Thymus (tissue), 11 donors: ENCODE results near the gene CLEC1A. TPM values are rescaled to one million over a fixed set of nuclear protein-coding genes. Genes with fewer than 3 reads are reported as not detected.

Experiments
- DNase-seq, 9 donors: peaks; one replicate each; pipeline ENCODE4 v3.0.0-alpha.2; 2013; ENCODE audit warnings: low spot score in 9 of 9, low read depth in 6 of 9, missing footprints in 1 of 9
- H3K27ac ChIP-seq, 2 donors: one replicate each; pipeline ENCODE4 v1.5.1; 2013; ENCODE audit warnings: control low read depth in 1 of 2, low read depth in 1 of 2, low read length in 1 of 2, mild to moderate bottlenecking in 1 of 2, moderate library complexity in 1 of 2
- H3K27me3 ChIP-seq, 2 donors: one replicate each; pipeline ENCODE4 v1.5.1; 2013; ENCODE audit warnings: low read length in 1 of 2; ENCODE audit not compliant: control insufficient read depth in 2 of 2, insufficient read depth in 1 of 2
- H3K36me3 ChIP-seq, 2 donors: one replicate each; pipeline ENCODE4 v1.5.1; 2013; ENCODE audit warnings: low read length in 1 of 2, mild to moderate bottlenecking in 1 of 2, moderate library complexity in 1 of 2; ENCODE audit not compliant: control insufficient read depth in 2 of 2, insufficient read depth in 2 of 2
- H3K4me1 ChIP-seq, 2 donors: one replicate each; pipeline ENCODE4 v1.5.1; 2013; ENCODE audit warnings: low read length in 2 of 2; ENCODE audit not compliant: control insufficient read depth in 2 of 2, insufficient read depth in 2 of 2
- H3K4me3 ChIP-seq, 2 donors: one replicate each; pipeline ENCODE4 v1.5.1; 2013; ENCODE audit warnings: low read length in 2 of 2, control low read depth in 1 of 2, mild to moderate bottlenecking in 1 of 2
- H3K9me3 ChIP-seq, 2 donors: one replicate each; pipeline ENCODE4 v1.5.1; 2013; ENCODE audit warnings: low read length in 1 of 2, mild to moderate bottlenecking in 1 of 2; ENCODE audit not compliant: control insufficient read depth in 2 of 2, insufficient read depth in 1 of 2
- WGBS: extraction: QIAGEN DNeasy Blood & Tissue Kit; methylation state at CpG from one replicate; pipeline ENCODE4 v1.1.7; 2013; 5-methylcytosine and 5-hydroxymethylcytosine counted together
- polyA plus RNA-seq: library from polyadenylated mRNA; stranded (reverse); fragments of 200-250 nt; gene quantifications from one replicate; pipeline ENCODE4 v1.2.3, GENCODE V29; 2013
- total RNA-seq: library from RNA; stranded (reverse); fragments of 120-200 nt; gene quantifications from one replicate; pipeline ENCODE4 v1.2.4, GENCODE V29; 2013
- donor health status: healthy.

Gene CLEC1A
- total and polyA plus RNA-seq, 2 donors = 36.0 to 42.5 TPM

DNA sequence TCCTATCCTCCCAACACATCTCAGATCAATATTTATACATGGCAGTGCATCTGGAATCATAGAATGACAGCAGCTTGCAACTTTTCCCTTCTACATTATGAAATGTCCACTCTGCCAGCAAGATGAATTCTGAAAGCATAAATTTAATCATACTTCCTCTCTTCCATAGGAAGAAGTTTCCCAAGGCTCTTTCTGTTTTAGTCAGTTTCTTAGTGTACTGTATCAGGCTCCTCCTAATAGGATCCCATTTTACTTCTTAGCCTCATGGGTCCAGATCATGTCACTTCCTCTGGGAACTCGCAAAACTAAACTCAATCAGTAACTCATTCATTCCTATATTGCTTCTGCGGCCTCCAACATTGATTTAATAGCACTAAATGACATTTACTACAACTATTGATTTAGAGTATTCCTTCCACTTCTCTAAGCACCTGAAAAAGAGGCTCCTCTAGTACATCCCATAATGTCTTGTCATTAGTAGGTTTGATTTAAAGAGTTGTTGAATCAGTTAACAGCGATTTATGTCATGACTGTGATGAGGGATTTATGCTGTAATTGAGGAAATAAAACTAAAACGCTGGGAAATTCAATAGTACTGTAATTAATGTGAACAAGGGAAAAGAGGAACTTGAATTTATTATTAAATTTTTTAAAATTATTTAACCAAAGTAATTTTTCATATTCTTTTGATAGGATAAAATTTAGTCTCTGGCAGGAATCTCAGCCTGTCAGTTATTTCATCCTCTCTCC is 4.0 kb downstream of the CLEC1A start:
- H3K36me3 ChIP-seq = no peaks in the 10 kb centered on the region
- 58% methylated on average over 4 of the region's 4 CpGs for WGBS
- H3K4me1 ChIP-seq = no peaks in the 10 kb centered on the region
- DNase-seq = no peak
- no peaks in the 10 kb centered on the region for H3K27me3 ChIP-seq
- peak overlapping the region in 1 of 2 donors; percentile 32 for H3K27ac ChIP-seq
- no peak overlapping the region for H3K4me3 ChIP-seq
- no peaks in the 10 kb centered on the region for H3K9me3 ChIP-seq

DNA sequence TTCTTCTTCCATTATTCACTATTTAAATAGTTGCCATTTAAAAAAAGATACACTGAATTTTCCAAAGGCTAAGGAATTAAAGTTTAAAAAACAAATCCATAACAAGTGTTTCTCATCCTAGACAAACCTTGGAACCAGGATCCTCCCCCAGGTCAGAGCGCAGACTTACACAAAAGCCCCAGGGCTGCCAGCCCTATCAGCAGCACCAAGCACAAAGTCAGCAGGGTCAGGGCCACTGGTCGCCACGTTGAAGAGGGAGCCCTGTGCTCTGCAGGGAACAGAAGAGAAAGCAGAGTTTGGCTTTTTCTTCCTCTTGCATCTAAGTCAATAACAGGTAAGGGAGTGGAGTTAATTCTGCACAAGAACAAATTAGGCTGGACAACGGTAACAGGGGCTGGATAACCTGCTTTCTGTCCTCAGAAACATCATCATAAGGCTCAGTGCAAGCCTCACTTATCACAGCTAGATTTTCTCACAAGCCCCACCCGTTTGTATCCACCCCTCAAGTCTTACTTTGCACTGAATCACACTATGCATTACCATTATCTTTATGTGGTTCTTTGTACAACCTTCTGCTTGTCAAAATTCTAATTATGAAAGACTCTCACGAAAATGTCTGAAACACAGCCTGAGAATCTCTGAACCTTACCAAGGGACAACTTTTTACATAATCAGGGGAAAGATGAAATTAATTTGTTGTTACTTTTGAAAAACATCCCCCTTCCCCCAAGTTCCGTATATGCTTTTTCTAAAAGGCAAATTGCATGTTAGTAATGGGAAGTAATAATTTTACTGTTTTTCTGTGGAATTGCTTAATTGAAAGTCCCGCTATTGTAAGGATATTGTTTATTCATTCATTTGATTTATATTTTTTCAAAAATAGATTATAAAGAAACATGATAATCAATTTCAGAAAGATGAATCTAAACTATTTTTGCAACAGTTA is 9.6 kb downstream of the CLEC1A start:
- WGBS = 81% methylated on average over 8 of the region's 8 CpGs
- Histone ChIP-seq H3K27me3 (no peaks in the 10 kb centered on the region), H3K9me3 (peaks cover 0 to 3% of the 10 kb centered on the region in 2 donors), H3K4me3 (no peak overlapping the region), H3K27ac (peak overlapping the region in 1 of 2 donors; percentile 44), H3K4me1 (no peaks in the 10 kb centered on the region), H3K36me3 (no peaks in the 10 kb centered on the region)
- no peak for DNase-seq

DNA sequence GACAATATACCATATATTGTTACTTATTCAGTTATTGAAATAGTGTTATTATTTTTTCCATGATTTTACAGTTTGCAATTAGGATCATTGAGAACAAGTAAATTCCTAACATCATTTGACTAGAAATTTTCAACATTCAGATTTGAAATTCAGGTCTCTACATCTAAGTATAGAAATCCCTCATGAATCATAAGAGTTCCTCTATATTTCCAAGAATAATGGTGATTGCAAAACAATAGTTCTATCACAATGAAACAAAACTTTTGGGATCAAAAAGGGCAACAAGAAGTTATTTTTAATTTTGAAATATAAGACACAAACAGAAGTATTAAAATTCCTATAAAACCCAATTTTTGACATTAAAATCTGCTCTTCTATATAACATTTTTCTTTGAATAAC is 10.8 kb downstream of the CLEC1A start:
- DNase-seq = no peak
- no peak overlapping the region for H3K4me3 ChIP-seq
- H3K9me3 ChIP-seq = peaks cover 0 to 5% of the 10 kb centered on the region in 2 donors

DNA sequence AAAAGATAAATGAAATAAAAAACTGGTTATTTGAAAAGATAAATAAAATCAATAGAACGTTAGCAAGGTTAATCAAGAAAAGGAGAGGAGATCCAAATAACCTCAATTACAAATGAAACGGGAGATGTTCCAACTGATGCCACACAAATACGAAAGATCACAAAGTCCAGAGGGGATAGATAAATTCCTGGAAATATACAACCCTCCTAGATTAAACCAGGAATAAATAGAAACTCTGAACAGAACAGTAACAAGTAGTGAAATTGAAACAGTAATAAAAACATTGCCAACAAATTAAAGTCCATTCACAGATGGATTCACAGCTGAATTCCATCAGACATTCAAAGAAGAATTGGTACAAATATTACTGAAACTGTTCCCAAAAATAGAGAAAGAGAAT is 12.4 kb downstream of the CLEC1A start:
- Histone ChIP-seq H3K4me3 (no peak overlapping the region), H3K27ac (no peak overlapping the region), H3K9me3 (peaks cover 0 to 5% of the 10 kb centered on the region in 2 donors), H3K4me1 (peaks cover 0 to 6% of the 10 kb centered on the region in 2 donors), H3K27me3 (no peaks in the 10 kb centered on the region), H3K36me3 (no peaks in the 10 kb centered on the region)
- 98% methylated on average over 3 of the region's 3 CpGs for WGBS
- DNase-seq = no peak

More for the DNA sequence above, 10.8 kb downstream of the CLEC1A start:
- Histone ChIP-seq H3K27me3 (no peaks in the 10 kb centered on the region), H3K27ac (no peak overlapping the region), H3K4me1 (no peaks in the 10 kb centered on the region), H3K36me3 (no peaks in the 10 kb centered on the region)

DNA sequence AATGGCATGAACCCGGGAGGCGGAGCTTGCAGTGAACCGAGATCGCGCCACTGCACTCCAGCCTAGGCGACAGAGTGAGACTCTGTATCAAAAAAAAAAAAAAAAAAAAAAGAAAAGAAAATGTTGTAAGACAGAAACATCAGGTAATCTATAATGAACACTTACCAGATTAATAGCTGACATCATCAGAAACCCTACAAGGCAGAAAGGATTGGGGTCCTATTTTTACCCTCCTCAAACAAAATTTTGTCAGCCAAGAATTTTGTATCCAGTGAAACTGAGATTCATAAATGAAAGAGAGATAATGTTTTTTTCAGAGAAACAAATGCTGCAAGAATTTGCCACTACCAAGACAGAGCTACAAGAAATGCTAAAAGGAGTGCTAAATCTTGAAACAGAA is 14.1 kb downstream of the CLEC1A start:
- H3K27me3 ChIP-seq = no peaks in the 10 kb centered on the region
- H3K4me1 ChIP-seq = peaks cover 0 to 6% of the 10 kb centered on the region in 2 donors
- no peak for DNase-seq
- H3K27ac ChIP-seq = no peak overlapping the region
- WGBS = 80% methylated on average over 6 of the region's 6 CpGs
- H3K36me3 ChIP-seq = no peaks in the 10 kb centered on the region
- H3K4me3 ChIP-seq = no peak overlapping the region
- H3K9me3 ChIP-seq = peaks cover 0 to 5% of the 10 kb centered on the region in 2 donors

DNA sequence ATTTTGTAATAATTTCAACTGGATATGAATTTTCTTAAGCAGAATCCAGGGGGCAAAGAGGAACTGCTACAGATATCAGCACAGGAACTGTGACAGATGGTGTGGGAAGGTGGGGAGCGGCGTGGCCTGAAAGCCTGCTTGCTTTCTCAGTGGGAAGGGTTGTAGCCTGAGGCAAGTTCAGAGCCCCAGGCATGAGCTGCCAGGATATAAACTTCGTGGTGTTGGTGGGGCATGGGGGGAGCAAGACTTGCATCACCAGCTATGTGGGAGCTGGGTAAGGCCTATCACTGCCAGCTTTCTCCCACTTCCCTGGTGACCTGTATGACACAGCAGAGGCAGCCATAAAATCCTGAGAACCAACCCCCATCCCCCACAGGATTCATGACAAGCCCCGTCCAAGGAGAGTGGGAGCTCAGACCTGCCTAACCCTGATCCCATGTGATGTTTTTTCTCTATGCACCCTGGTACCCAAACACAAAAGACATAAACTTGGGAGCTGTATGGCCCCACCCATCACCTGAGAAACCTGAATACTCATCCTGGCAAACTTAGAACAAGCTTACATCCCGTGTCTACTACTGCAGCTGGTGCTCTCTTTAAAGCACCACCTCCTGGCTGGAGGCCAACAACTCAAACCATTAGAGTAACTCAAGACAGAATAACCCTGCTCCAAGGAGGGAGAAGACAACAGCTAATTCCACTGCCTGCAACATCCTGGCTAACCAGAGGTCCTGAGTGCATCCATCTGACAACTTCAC is 16.5 kb downstream of the CLEC1A start:
- no peak for DNase-seq
- WGBS = 59% methylated on average over 5 of the region's 5 CpGs
- Histone ChIP-seq H3K9me3 (peaks cover 0 to 5% of the 10 kb centered on the region in 2 donors), H3K27ac (peak overlapping the region; percentile 25 to 67), H3K36me3 (no peaks in the 10 kb centered on the region), H3K4me3 (no peak overlapping the region), H3K27me3 (no peaks in the 10 kb centered on the region), H3K4me1 (peaks cover 0 to 6% of the 10 kb centered on the region in 2 donors)

DNA sequence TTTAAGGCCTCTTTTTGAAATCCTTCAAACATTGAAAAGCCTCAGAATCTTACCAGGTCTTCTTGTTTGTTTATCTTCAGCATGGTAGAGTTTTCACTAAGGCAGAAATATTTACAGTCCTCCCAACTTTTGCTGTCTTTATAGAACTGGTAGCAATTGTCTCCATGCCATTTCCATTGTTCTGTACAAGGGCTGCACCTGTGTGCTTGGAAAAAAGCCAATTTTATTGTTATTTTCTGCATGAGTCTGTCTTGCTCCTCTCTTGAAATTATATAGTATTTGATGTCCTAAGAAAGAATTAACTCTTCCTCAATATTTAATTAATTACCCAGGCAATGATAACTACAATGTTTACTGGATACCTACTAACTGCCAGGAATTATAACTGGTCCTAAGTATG is 23.3 kb downstream of the CLEC1A start:
- Histone ChIP-seq H3K4me1 (no peaks in the 10 kb centered on the region), H3K27ac (no peak overlapping the region), H3K36me3 (no peaks in the 10 kb centered on the region), H3K9me3 (no peaks in the 10 kb centered on the region), H3K27me3 (no peaks in the 10 kb centered on the region), H3K4me3 (no peak overlapping the region)
- no peak for DNase-seq

DNA sequence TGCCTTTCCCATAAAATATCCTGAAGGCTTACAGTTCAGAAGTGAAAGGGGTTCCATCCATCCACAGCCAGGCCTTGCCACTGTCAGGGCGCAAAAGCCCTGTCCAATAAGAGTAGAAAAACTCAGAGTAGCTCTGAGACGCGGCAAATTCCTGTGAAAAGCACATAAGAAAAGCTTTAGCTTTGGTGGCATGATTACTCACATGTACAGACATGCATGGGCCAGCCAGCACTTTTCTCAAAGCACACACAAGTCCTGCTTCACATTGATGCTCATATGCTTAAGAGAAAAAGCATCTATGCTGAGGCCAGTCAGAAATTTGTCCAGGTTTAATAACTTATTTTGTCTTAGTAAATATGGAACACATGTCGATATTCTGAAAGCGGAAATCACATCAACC is 25.5 kb downstream of the CLEC1A start:
- Histone ChIP-seq H3K36me3 (no peaks in the 10 kb centered on the region), H3K27ac (no peak overlapping the region), H3K27me3 (no peaks in the 10 kb centered on the region), H3K9me3 (no peaks in the 10 kb centered on the region), H3K4me3 (no peak overlapping the region), H3K4me1 (no peaks in the 10 kb centered on the region)
- no peak for DNase-seq
- 94% methylated on average over 5 of the region's 5 CpGs for WGBS
